ENCODE data around the gene TRPM3. TPM values are rescaled to one million over a fixed set of nuclear protein-coding genes. Genes with fewer than 3 reads are reported as not detected.

The TRPM3 gene
- total RNA-seq, 4 donors from 2014 or later = under 0.01 to 0.26 (median under 0.01) TPM

GRCh38 chr9:70595211-70595610 is 526.2 kb downstream of the TRPM3 start:
- DNase-seq = no peak
- H3K4me3 ChIP-seq = no peak overlapping the region
- H3K4me1 ChIP-seq = peaks cover 0 to 14% (median 0%) of the 10 kb centered on the region in 3 donors
- no peaks in the 10 kb centered on the region for H3K36me3 ChIP-seq
- no peaks in the 10 kb centered on the region for H3K9me3 ChIP-seq
- WGBS, 2 donors = 66 to 68% methylated on average over 4 of the region's 4 CpGs
- peak overlapping the region in 1 of 4 donors; percentile 42 for H3K27ac ChIP-seq
- H3K27me3 ChIP-seq = no peaks in the 10 kb centered on the region
- intact Hi-C loops (cut with DNase I) = no loop called here
- TF ChIP-seq POLR2A (IDR thresholded peaks at IDR 0.05) = no peak
- no peak for TF ChIP-seq CTCF (IDR thresholded peaks at IDR 0.05)

GRCh38 chr9:70594386-70594944 is 527.0 kb downstream of the TRPM3 start:
- no peaks in the 10 kb centered on the region for H3K27me3 ChIP-seq
- TF ChIP-seq POLR2A (IDR thresholded peaks at IDR 0.05) (no peak), CTCF (IDR thresholded peaks at IDR 0.05) (no peak)
- H3K4me3 ChIP-seq = no peak overlapping the region
- H3K36me3 ChIP-seq = no peaks in the 10 kb centered on the region
- intact Hi-C loops (cut with DNase I) = no loop called here
- no peaks in the 10 kb centered on the region for H3K9me3 ChIP-seq
- WGBS, 2 donors = 70 to 82% methylated on average over 2 of the region's 2 CpGs
- DNase-seq = no peak
- H3K27ac ChIP-seq = peak overlapping the region in 3 of 4 donors; percentile 2 to 44 (median 42)
- peaks cover 0 to 15% (median 0%) of the 10 kb centered on the region in 3 donors for H3K4me1 ChIP-seq

GRCh38 chr9:70593241-70593640 is 528.2 kb downstream of the TRPM3 start:
- no peaks in the 10 kb centered on the region for H3K9me3 ChIP-seq
- no peaks in the 10 kb centered on the region for H3K36me3 ChIP-seq
- no peak for TF ChIP-seq CTCF (IDR thresholded peaks at IDR 0.05)
- no peak for TF ChIP-seq POLR2A (IDR thresholded peaks at IDR 0.05)
- peaks cover 0 to 24% (median 10%) of the 10 kb centered on the region in 3 donors for H3K4me1 ChIP-seq
- intact Hi-C loops (cut with DNase I) = no loop called here
- no peak for DNase-seq
- H3K27ac ChIP-seq = peak overlapping the region in 2 of 4 donors; percentile 9 to 83
- H3K4me3 ChIP-seq = no peak overlapping the region
- no peaks in the 10 kb centered on the region for H3K27me3 ChIP-seq

GRCh38 chr9:70590315-70590677 is 531.1 kb downstream of the TRPM3 start:
- 49 to 51% methylated on average over 3 of the region's 3 CpGs for WGBS, 2 donors
- H3K4me3 ChIP-seq = no peak overlapping the region
- no peaks in the 10 kb centered on the region for H3K36me3 ChIP-seq
- intact Hi-C loops (cut with DNase I) = no loop called here
- peak overlapping the region in 3 of 4 donors; percentile 79 to 88 (median 83) for H3K27ac ChIP-seq
- TF ChIP-seq POLR2A (IDR thresholded peaks at IDR 0.05) = no peak
- no peak for TF ChIP-seq CTCF (IDR thresholded peaks at IDR 0.05)
- no peak for DNase-seq
- no peaks in the 10 kb centered on the region for H3K27me3 ChIP-seq
- peaks cover 0 to 45% (median 19%) of the 10 kb centered on the region in 3 donors for H3K4me1 ChIP-seq
- H3K9me3 ChIP-seq = no peaks in the 10 kb centered on the region

- 45 to 70% methylated on average over 7 of the region's 7 CpGs for WGBS, 2 donors
- Histone ChIP-seq H3K27ac (peak overlapping the region; percentile 51 to 88 (median 81)), H3K9me3 (no peaks in the 10 kb centered on the region), H3K36me3 (no peaks in the 10 kb centered on the region), H3K4me1 (peaks cover 0 to 45% (median 19%) of the 10 kb centered on the region in 3 donors), H3K4me3 (peak overlapping the region in 1 of 4 donors; percentile 29), H3K27me3 (no peaks in the 10 kb centered on the region)
- no peak for TF ChIP-seq POLR2A (IDR thresholded peaks at IDR 0.05)
- no peak for TF ChIP-seq CTCF (IDR thresholded peaks at IDR 0.05)
- no peak for DNase-seq
- intact Hi-C loops (cut with DNase I) = no loop called here
Observed at GRCh38 chr9:70589571-70590314, 531.7 kb downstream of the TRPM3 start.

All from esophagus squamous epithelium (tissue), 5 donors.